Stomach (tissue), 4 donors: ENCODE measurements around the gene DRC1.

Experiments
- EP300 ChIP-seq: sonication (generic); formaldehyde crosslinking; IDR thresholded peaks from one replicate; pipeline ENCODE4 v1.6.1; 2017; ENCODE audit warnings: antibody characterized with exemption
- POLR2A ChIP-seq, 4 donors: fragments of 450-650 bp; IDR thresholded peaks; one replicate each; pipeline ENCODE4 v1.6.1; 2016; ENCODE audit warnings: antibody characterized with exemption in 4 of 4, control low read depth in 2 of 4, mild to moderate bottlenecking in 1 of 4, moderate library complexity in 1 of 4
- POLR2AphosphoS5 ChIP-seq, 3 donors: sonication (generic); formaldehyde crosslinking; IDR thresholded peaks; one replicate each; pipeline ENCODE4 v1.6.1; 2016; ENCODE audit warnings: antibody characterized with exemption in 3 of 3
- TF ChIP-seq, protein P1 (sequence below), 7 experiments: fragments of 450-650 bp in 4 of 7; fragments of 200-600 bp in 3 of 7; sonication (generic) in 3 of 7; IDR thresholded peaks; one replicate each; pipeline ENCODE4 v1.5.1; 2016 to 2019; ENCODE audit warnings: antibody characterized with exemption in 7 of 7, control low read depth in 2 of 7, mild to moderate bottlenecking in 1 of 7

DNA sequence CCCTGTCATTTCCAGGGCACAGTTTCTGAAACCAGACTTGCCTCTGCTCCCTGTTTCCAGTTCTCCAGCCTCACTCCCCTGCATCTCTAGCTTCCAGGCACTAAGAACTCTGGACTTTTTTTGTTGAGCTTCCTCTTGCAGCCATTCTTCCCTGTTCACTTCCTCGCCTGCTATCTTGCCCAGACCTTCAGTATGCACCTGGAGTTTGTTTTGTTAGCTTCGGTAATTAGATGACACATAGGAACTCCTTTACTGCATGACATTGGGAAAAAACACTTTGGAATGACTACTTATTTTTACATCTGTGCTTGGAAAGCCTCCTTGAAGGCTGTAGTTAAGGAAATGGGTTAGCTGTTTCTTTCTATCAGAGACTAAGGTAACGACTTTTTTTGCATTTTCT, 41.0 kb downstream of the DRC1 start:
- TF ChIP-seq, protein P1, sequence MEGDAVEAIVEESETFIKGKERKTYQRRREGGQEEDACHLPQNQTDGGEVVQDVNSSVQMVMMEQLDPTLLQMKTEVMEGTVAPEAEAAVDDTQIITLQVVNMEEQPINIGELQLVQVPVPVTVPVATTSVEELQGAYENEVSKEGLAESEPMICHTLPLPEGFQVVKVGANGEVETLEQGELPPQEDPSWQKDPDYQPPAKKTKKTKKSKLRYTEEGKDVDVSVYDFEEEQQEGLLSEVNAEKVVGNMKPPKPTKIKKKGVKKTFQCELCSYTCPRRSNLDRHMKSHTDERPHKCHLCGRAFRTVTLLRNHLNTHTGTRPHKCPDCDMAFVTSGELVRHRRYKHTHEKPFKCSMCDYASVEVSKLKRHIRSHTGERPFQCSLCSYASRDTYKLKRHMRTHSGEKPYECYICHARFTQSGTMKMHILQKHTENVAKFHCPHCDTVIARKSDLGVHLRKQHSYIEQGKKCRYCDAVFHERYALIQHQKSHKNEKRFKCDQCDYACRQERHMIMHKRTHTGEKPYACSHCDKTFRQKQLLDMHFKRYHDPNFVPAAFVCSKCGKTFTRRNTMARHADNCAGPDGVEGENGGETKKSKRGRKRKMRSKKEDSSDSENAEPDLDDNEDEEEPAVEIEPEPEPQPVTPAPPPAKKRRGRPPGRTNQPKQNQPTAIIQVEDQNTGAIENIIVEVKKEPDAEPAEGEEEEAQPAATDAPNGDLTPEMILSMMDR (IDR thresholded peaks at IDR 0.05), result no peak
- TF ChIP-seq POLR2A (IDR thresholded peaks at IDR 0.05) (no peak), POLR2AphosphoS5 (IDR thresholded peaks at IDR 0.05) (no peak), EP300 (no peak)
